Testis (tissue), 3 donors: Measurements from ENCODE around the gene DCDC1. TPM values are rescaled to one million over a fixed set of nuclear protein-coding genes. Genes with fewer than 3 reads are reported as not detected.

Experiments
- DNase-seq: peaks from one replicate; pipeline ENCODE4 v3.0.0-alpha.2; 2019
- H3K27ac ChIP-seq, 2 donors: fragments of 200-600 bp; sonication (generic); one replicate each; pipeline ENCODE4 v1.5.1; 2019
- H3K27me3 ChIP-seq: fragments of 200-600 bp; sonication (generic); one replicate; pipeline ENCODE4 v1.5.1; 2019
- H3K36me3 ChIP-seq: fragments of 200-600 bp; sonication (generic); one replicate; pipeline ENCODE4 v1.5.1; 2017; ENCODE audit warnings: low read depth; ENCODE audit errors: missing control alignments
- H3K4me1 ChIP-seq: fragments of 200-600 bp; sonication (generic); one replicate; pipeline ENCODE4 v1.5.1; 2019
- H3K4me3 ChIP-seq, 2 donors: fragments of 200-600 bp; sonication (generic); one replicate each; pipeline ENCODE4 v1.5.1; 2017 to 2019
- H3K9me3 ChIP-seq: fragments of 200-600 bp; sonication (generic); one replicate; pipeline ENCODE4 v1.5.1; 2017
- POLR2A ChIP-seq: fragments of 450-650 bp; IDR thresholded peaks from one replicate; pipeline ENCODE4 v1.6.1; 2017; ENCODE audit warnings: antibody characterized with exemption, mild to moderate bottlenecking, moderate library complexity
- WGBS, 2 donors: methylation state at CpG; one replicate each; pipeline ENCODE4 v1.1.5; 2018; 5-methylcytosine and 5-hydroxymethylcytosine counted together
- intact Hi-C: fragments of 100-400 bp; cut with DNase I; formaldehyde crosslinking; loops from one replicate; pipeline ENCODE4 v1.15.1; 2023; ENCODE audit warnings: low total_unique reads
- polyA plus RNA-seq: library from polyadenylated mRNA; stranded (reverse); fragments of 350-450 nt; fragmentation: Illumina TruSeq; extraction: RNeasy Lipid Tissue Mini Kit (QIAGEN cat#74804); gene quantifications from one replicate; pipeline ENCODE4 v1.2.3, GENCODE V29; 2014; ENCODE audit warnings: low read depth, low replicate concordance; ENCODE audit not compliant: insufficient read depth
- total RNA-seq, 2 donors: library from RNA; depleted of rRNA; stranded (reverse); fragments of >200 nt; gene quantifications; one replicate each; pipeline ENCODE4 v1.2.3, GENCODE V29; 2016
- TF ChIP-seq, protein P1 (sequence below), 3 experiments: fragments of 450-650 bp in 2 of 3; fragments of 200-600 bp in 1 of 3; sonication (generic) in 1 of 3; IDR thresholded peaks; one replicate each; pipeline ENCODE4 v1.5.1; 2016 to 2019; ENCODE audit warnings: antibody characterized with exemption in 3 of 3, mild to moderate bottlenecking in 2 of 3, moderate library complexity in 1 of 3

Gene DCDC1
- total and polyA plus RNA-seq, 3 donors from 2014 or later: 10.4 to 23.7 (median 12.3) TPM

DNA sequence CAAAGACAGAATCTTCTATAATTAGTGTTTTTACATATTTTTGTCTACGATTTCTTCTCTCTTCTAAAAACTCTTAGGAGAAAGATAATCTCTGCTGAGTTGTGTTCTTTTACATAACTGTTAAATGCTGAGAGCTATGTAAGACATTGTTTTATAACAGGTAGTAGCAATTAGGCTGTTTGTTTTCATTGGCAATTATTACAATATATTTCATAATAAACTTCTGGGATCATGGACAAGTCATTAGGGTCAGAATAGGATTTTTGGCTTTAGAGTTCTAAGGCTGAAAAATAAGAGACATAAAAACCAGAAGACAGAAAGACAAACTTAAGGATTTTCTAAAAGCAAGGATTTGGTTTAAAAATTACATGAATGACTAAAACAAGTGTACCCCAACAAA, 120.8 kb downstream of the DCDC1 start:
- 34 to 53% methylated on average over 1 of the region's 1 CpG for WGBS, 2 donors
- H3K9me3 ChIP-seq: no peaks in the 10 kb centered on the region
- H3K4me3 ChIP-seq: no peak overlapping the region
- no peak overlapping the region for H3K27ac ChIP-seq
- H3K27me3 ChIP-seq: no peaks in the 10 kb centered on the region
- intact Hi-C loops: no loop called here
- no peaks in the 10 kb centered on the region for H3K4me1 ChIP-seq
- no peak for DNase-seq
- H3K36me3 ChIP-seq: no peaks in the 10 kb centered on the region
- no peak for TF ChIP-seq POLR2A
- TF ChIP-seq, protein P1, sequence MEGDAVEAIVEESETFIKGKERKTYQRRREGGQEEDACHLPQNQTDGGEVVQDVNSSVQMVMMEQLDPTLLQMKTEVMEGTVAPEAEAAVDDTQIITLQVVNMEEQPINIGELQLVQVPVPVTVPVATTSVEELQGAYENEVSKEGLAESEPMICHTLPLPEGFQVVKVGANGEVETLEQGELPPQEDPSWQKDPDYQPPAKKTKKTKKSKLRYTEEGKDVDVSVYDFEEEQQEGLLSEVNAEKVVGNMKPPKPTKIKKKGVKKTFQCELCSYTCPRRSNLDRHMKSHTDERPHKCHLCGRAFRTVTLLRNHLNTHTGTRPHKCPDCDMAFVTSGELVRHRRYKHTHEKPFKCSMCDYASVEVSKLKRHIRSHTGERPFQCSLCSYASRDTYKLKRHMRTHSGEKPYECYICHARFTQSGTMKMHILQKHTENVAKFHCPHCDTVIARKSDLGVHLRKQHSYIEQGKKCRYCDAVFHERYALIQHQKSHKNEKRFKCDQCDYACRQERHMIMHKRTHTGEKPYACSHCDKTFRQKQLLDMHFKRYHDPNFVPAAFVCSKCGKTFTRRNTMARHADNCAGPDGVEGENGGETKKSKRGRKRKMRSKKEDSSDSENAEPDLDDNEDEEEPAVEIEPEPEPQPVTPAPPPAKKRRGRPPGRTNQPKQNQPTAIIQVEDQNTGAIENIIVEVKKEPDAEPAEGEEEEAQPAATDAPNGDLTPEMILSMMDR (IDR thresholded peaks at IDR 0.05): no peak

- TF ChIP-seq POLR2A: no peak
- TF ChIP-seq, protein P1 (IDR thresholded peaks at IDR 0.05): no peak
- no peak overlapping the region for H3K4me3 ChIP-seq
Observed at GRCh38 chr11:31247321-31247720, 122.2 kb downstream of the DCDC1 start.

DNA sequence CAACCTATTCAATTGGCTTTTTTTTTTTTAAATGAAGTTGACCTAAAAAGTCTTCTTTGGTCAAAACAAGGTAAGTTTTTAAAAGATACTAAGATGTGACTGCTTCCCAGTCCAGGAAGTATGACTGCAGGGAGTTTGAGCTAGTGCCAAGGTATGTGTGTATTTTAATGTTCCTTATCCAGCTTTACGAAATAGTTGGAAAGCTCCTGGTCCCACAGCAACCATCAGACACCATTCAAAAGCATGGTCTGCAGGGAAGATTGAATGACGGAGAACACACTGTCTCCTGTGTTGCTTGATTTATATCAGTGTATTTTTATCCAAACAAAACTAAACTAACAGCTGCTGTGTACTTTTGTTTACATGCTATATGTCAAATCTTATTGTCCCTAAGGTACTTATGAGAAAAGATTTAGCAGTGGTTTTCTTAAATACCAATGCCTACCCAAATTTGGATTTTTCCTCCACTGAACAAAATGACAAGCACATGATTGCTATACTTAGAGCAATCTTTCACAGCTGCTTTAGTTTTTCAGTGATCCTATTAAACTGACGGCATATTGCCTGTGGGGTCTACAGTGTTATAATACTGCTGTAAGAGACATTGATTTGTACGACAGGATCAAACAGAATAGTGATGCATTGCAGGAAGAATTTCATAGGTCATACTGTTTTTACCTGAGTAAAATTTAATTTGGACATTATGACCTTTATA, 122.9 kb downstream of the DCDC1 start:
- no peak overlapping the region for H3K27ac ChIP-seq
- TF ChIP-seq, protein P1 (IDR thresholded peaks at IDR 0.05): no peak
- TF ChIP-seq POLR2A: no peak
- H3K4me3 ChIP-seq: no peak overlapping the region
- no peaks in the 10 kb centered on the region for H3K9me3 ChIP-seq
- H3K4me1 ChIP-seq: no peaks in the 10 kb centered on the region
- H3K36me3 ChIP-seq: no peaks in the 10 kb centered on the region
- 64 to 70% methylated on average over 4 of the region's 4 CpGs for WGBS, 2 donors
- intact Hi-C loops: no loop called here
- no peak for DNase-seq
- H3K27me3 ChIP-seq: no peaks in the 10 kb centered on the region

More at GRCh38 chr11:31247321-31247720, 122.2 kb downstream of the DCDC1 start:
- Histone ChIP-seq H3K27me3 (no peaks in the 10 kb centered on the region), H3K27ac (no peak overlapping the region), H3K36me3 (no peaks in the 10 kb centered on the region), H3K9me3 (no peaks in the 10 kb centered on the region), H3K4me1 (no peaks in the 10 kb centered on the region)
- intact Hi-C loops: no loop called here
- 89 to 95% methylated on average over 5 of the region's 5 CpGs for WGBS, 2 donors
- no peak for DNase-seq

DNA sequence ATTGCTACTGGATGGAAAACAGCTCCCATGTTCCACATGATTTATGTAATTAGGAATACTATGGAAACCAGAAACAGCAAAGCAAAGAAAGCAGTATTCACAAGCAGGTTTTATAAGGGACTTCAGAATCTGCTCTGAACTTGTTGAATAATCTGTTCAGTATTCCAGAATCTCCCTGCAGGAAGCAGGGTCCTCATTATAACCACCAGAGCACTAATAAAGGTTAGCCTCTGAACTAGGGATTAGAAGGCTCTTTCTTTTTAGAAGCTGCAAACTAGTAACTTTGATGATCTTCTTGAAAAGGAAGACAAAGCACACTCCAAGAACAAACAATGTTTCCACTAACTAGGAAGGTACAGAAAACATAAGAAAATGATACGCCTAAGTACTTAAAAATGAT, 125.8 kb downstream of the DCDC1 start:
- 88 to 93% methylated on average over 1 of the region's 1 CpG for WGBS, 2 donors

More for the DNA sequence above, 125.8 kb downstream of the DCDC1 start:
- intact Hi-C loops: no loop called here
- Histone ChIP-seq H3K9me3 (no peaks in the 10 kb centered on the region), H3K4me1 (no peaks in the 10 kb centered on the region), H3K4me3 (no peak overlapping the region), H3K36me3 (no peaks in the 10 kb centered on the region), H3K27me3 (no peaks in the 10 kb centered on the region), H3K27ac (no peak overlapping the region)
- TF ChIP-seq, protein P1 (IDR thresholded peaks at IDR 0.05): no peak
- TF ChIP-seq POLR2A: no peak
- DNase-seq: no peak
